NCI-H748 treated with DMSO at 0.1 percent for 48 hours (cell line): ENCODE measurements around the gene ADGRA3.

Experiments
- DNase-seq: peaks from one replicate; lab custom pipeline; 2025; lab: John Stamatoyannopoulos, UW

The ADGRA3 gene

DNA sequence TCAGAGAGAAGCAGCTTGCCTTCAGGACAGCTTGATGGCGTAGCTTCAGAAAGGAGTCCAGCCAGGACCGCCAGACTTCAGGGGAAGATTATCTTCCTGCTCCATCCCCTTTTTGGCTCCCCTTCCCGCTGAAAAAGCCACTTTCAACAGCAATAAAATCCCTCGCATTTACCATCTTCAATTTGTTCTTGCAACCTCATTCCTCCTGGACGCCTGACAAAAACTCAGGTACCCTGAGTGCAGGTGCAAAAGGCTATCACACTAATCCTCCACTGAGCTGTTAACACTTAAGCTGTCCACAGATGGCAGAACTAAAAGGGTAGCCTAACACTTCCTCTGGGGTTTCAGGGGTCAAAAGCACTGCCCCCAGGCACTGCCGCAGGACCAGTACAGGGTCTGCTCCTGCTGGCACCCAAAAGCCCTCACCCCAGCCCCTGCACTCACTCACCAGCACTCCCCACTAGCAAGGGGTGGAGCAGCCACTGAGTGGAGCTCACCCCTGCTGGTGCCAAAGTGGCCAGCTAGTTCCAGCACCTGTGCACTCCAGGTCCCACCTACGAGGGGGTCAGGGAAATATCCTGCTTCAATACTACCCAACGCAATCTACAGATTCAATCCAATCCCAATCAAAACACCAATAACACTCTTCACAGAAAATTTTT lies 145.8 kb downstream of the ADGRA3 start:
- no peak for DNase-seq

DNA sequence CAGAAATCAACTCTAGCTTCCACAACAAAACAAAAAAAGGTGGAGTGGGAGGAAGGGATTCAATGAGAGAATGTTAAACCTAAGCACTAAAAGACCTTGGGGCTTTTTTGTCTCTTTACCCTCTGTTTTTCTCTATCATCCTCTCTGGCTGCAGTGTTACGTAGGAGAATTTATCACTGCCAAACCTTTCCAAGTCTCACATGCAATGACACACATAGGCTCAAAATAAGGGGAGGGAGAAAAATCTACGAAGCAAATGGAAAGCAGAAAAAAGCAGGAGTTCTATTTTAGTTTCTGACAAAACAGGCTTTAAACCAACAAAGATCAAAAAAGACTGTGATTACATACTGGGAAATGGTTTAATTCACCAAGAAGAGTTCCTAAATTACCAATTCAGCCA lies 152.1 kb downstream of the ADGRA3 start:
- DNase-seq, result no peak

DNA sequence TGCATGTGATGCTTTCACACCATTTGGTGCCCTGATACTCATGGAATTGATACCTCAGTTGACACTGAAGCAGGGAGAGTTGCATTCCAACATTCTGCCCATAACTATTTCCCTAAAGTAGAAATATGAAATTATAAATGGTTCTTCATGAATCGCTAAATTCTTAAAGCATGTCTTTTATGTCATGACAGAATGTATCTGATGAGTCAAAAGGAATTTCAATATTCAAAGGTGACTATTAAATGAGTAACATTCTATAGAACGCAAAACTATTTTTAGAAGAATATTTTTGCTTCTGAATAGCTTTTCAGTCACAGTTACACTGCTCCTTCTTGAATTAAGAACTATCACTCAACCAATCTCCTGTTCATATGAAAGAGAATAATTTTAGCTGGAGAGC lies 152.8 kb downstream of the ADGRA3 start:
- DNase-seq, result no peak

DNA sequence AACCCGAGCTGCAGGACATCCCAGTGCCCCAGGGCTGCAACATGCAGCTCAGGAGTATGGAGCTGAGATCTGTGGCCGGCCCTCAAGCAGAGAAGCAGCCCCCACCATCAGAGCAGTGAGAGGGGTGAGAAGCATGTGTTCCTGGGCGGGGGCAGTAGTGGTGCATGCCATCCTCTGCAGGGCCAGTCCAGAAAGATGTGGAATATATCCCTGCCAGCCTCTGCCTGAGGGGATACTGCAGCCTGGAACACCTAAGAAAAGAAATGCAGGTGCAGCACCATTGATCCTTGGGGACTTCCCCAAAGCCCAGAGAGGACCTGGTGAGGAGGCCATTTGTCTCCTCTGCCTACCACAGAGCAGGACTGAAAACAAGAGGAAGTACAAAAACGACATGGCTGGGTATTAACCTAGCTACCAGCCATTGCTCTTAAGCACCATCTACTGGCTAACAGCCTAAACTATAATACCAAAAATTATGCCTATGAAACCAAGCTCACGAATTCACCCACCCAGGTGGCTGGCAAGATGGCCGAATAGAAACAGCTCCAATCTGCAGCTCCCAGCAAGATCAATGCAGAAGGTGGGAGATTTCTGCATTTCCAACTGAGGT lies 158.8 kb downstream of the ADGRA3 start:
- peak; percentile 8 for DNase-seq

DNA sequence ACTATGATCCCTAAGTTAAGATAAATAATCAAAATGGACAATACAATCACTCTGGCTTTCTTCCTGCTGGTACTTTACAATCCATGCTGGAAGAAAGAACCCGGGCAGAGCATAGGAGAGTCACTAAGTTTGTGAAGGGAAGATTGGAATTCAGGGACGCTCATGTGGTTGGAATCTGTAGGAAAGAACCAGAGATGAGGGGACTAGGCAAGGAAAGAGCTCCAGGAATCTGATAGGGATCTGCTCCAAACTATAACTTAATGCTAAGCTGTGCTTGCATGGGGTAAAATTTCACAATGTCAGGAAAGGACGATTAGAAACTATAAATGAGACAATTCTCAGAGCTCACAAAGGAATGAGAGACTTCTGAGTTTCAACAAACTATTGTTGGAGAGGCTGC lies 167.5 kb downstream of the ADGRA3 start:
- no peak for DNase-seq

DNA sequence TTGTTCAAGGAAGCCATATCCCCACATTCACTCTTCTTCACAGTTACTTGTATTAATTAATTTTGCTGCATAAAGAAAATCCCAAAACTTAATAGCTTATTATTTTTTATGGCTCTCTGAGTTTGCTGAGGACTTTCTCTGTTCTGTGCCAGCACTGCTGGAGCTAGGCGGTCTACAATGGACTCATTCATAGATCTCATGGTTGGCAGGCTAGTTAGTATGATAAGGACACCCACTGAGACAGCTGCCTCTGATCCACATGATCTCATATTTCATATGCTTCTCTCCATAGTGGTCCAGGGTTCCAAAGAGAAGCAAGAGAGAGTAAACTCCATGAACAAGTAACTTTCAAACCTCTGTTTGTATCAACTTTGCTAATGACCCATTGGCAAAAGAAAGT lies 170.2 kb downstream of the ADGRA3 start:
- no peak for DNase-seq

DNA sequence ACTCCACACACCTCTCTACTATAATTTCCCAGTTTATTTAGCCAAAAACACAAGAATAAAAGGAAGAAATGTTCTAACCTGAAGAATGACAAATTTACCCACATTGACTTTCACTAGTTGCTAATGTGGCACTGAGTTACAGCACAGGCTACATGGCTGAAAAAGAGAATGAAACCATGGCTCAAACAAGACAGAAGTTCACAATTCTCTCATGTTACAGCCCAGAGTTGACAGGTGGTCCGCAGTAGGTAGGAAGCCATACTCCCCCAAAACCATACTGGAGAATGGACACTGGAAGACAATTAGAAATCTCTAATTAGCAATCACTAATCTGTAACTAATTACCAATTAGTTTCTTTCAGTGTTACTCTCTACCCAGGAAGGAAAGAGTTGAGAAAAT lies 170.8 kb downstream of the ADGRA3 start:
- DNase-seq, result no peak

DNA sequence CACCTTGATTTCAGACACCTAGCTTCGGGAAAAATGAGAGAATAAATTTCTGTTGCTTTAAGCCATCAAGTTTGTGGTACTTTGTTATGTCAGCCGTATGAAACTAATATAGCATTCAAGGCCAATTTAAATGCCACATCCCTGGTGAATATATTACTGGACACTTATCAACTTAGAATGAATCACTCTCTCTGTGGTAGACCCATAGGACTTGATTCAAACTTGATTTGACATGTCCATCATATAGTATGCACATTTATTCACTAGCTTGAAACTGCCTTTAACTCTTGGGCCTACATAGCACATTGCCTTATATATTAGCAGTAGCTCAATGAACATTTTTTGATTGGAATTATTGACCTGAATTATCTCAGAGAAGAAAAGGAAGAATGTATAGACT lies 172.3 kb downstream of the ADGRA3 start:
- no peak for DNase-seq

DNA sequence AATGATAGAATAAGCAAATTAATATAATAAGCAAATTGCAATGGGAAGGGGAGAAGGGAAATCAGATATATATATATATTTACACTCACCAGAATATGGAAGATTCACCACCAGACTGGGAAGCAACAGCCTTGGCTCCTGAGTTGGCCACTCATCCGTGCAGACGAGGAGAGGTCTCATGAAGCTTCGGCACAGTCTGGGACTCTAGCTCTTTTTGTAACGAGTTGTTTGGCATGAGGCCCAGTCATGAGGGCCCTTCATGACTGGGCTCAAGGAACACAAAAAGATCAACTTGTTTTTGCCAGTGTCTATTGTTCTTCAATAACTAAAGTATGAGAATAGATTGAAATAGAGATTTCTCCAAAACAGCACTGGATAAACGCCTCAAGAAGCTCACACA lies 176.4 kb downstream of the ADGRA3 start:
- no peak for DNase-seq

DNA sequence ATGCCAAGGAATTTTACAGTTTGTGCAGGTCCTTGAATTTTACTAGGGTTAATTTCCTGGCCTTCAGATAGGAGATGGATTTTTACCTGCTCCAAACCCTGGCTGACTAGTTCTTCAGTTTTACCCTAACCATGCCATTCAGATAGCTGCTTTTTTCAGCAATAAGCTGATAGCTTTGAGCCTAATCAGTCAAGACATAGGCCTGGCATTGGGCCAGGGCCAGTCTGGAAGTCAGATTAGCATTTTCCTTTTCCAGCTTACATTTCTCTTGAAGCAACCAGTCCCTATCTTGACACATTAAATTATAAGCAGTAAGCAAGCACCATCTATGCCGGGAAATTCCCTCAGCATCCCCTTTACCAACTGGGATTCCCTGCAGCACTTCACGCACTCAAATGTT lies 177.1 kb downstream of the ADGRA3 start:
- no peak for DNase-seq
